GM19463 (cell line): ENCODE data around the gene METAP1.
"Not testable (repeated sequence)": the region's sequence is repeated elsewhere in the genome, so short reads cannot be mapped to it uniquely, and the experiment has no call there.

Experiments used
- ATAC-seq: cut with Tn5 transposase; IDR thresholded peaks from one replicate; pipeline ENCODE4 v1.9.1; 2021; ENCODE audit warnings: mild to moderate bottlenecking, moderate library complexity; ENCODE audit not compliant: unreplicated experiment

Gene METAP1

DNA sequence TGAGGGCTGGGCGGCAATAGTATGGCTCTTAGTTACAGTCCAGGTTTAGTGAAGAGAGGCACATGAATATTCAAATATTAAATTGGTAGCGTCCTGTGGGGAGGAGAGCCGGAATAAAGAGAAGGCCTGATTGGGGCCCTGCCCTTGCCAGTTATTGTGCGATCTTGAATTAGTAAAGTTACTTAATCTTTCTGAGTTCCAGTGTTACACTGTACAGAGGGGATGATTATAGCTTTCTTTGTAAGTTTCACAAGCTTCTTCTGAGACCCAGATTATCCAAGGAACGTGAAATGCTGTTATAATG is 1.2 kb downstream of the METAP1 start:
- no peak for ATAC-seq

DNA sequence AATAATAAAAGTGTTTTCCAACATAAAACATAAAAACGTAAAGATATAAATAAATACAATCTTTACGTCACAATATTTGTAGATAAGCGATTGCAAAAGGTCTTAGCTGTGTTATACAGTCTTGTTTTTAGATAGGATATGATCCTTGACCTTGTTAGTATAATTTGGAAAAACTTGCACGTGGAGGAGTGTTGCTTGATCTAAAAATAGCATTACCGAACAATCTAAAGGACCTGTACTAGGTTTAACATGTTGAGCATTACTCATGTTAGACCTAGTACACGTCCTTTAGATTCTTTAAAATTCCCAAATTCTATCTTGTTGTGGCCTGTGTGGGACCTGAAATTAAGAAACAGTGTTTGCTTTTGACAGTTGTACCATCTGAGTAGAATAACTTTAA is 1.6 kb downstream of the METAP1 start:
- ATAC-seq = no peak

DNA sequence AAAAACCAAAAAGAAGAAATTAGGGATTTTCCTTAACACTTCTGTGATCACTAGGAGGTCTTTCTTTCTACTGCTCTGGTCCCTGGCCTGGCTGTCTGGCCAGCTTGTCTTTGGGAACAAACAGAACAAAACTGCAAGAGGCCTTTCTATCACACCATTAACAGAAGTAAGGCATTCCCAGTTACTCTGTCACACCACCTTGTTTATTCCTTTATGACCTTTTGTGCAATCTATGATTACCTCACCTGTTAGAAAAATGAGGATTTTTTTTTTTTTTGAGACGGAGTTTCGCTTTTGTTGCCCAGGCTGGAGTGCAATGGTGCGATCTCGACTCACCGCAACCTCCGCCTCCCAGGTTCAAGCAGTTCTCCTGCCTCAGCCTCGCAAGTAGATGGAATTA is 3.0 kb downstream of the METAP1 start:
- no peak for ATAC-seq

DNA sequence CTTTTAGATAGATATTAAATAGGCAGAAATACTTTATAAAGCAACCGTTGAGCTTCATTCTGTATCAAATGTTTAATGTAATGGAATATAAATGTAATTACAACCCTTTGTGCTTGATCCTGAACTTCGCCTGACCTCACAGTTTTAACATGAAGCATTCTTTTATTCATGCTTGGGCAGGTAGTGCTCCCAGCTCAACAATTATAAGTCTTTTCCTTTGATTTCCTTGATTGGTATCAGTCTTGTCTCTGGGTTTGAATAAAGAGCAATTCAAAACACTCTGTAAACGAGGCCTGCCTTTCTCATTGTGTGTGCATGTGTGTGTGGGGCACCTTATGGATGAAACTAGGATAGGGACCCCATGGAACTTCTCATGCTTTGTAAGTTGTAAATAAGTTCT is 6.8 kb downstream of the METAP1 start:
- ATAC-seq = no peak

DNA sequence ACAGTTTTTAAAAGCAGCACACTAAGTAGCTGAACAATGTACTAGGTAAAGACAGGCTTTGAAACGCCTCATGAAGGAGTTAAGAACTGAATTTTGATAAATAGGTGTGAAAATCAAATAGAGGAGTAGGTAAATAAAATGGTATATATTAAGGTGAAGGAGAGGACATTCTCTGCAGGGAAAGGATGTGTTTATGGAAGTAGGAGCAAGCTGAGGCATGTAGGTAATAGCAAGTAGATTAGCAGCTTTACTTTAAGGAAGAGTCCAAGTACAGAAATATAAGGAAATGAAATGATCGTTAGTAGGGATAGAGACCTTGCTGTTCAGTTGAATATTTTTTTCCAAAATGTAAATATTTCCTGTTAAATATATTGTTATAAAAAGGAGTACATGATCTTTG is 12.5 kb downstream of the METAP1 start:
- ATAC-seq = no peak

GRCh38 chr4:99011910-99012309 is 16.4 kb downstream of the METAP1 start:
- ATAC-seq = no peak

- ATAC-seq = no peak
Observed at GRCh38 chr4:99013402-99013843, 17.9 kb downstream of the METAP1 start.

- ATAC-seq = no peak
Observed at GRCh38 chr4:99013884-99014523, 18.5 kb downstream of the METAP1 start.

- no peak for ATAC-seq
Observed at GRCh38 chr4:99021386-99021785, 25.9 kb downstream of the METAP1 start.

DNA sequence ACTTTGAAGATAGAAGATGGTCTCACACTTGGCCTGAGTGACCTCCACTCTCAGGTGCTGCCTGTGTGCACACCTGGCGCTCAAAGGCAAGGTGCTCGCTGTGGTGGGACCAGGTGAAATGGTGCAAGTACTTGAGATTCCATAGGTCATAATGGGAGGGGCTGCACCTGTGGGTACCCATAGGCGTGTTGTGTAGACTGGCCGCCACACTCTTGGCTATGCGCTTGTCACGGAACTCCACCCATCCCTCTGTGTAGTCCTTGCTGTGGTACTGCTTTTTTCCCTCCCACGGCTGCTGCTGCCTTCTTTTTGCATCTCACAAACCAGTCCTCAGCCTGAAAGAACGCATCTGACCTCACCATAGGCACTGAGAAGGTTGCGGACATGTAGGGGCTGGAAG is 27.0 kb downstream of the METAP1 start:
- ATAC-seq = no peak

DNA sequence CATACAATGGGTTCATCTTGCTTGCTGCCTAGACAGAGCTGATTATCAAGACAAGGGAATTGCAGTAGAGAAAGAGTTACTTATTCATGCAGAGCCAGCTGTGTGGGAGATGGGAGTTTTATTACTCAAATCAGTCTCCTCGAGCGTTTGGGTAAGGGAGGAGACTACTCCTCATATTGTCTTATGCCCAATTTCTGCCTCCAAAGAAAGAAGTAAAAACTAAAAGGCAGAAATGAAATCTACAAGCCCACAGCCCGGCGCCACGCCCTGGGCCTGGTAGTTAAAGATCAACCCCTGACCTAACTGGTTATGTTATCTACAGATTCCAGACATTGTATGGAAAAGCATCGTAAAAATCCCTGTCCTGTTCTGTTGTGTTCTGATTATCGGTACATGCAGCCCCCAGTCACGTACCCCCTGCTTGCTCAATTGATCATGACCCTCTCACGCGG is 28.3 kb downstream of the METAP1 start:
- not testable (repeated sequence) for ATAC-seq

GRCh38 chr4:99024481-99025275 is 29.2 kb downstream of the METAP1 start:
- ATAC-seq = no peak

GRCh38 chr4:99025506-99025905 is 30.0 kb downstream of the METAP1 start:
- ATAC-seq = no peak

GRCh38 chr4:99027304-99027703 is 31.8 kb downstream of the METAP1 start:
- ATAC-seq = no peak

- ATAC-seq = peak; percentile 73
Observed at GRCh38 chr4:99028187-99028586, 32.7 kb downstream of the METAP1 start.

DNA sequence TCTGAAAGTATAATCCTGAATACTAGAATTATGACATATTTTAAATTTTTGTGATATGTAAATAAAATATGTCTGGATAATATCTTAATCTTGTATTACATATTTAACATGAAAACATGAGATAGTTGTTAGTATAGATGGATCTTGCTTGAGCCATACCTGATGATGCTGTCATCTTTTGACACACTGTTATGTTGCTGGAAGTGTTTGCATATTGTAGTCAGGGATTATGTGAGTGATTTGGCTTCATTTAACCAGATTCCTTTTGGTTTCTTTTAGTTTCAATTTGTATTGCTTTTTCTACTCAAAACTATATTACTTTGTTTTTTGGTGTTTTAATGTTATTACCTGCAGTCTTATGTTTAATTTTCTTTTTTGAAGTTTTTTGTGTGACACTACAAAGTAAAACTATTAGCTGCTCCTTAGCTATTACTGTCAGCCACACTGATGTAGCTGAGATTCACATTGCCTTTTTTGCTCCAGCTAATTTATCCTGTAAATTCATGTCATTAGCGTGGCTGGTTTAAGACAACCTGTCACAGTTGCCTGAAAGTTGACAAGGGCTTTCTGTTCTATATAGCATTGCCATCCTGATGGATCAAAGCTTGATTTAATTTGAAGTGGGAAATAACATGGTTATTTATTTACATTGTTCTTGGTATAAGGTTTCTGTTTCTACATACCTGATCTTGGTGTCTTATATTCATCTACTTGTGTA is 33.7 kb downstream of the METAP1 start:
- ATAC-seq = no peak

GRCh38 chr4:99029852-99030251 is 34.3 kb downstream of the METAP1 start:
- no peak for ATAC-seq

GRCh38 chr4:99033956-99034355 is 38.4 kb downstream of the METAP1 start:
- no peak for ATAC-seq

- ATAC-seq = no peak
Observed at GRCh38 chr4:99038213-99038612, 42.7 kb downstream of the METAP1 start.

DNA sequence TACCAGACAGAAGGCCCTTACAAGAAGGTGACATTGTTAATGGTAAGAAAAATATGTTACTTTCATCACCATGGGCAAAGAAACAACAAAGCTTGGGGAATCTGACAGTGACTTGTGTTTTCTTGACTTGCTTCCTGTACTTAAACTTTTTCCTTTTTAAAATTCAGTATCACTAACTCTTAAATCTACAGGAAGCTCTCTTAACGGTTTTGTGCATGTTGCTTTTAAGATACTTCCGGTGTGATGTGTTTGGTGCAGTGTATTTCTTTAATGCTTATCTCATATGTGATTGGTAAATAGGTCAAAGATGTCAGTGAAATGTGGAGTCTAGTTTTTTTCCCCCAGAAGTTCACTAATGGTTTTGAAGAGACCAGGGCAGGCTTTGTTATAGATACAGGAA is 47.8 kb downstream of the METAP1 start:
- no peak for ATAC-seq

- no peak for ATAC-seq
Observed at GRCh38 chr4:99047710-99048109, 52.2 kb downstream of the METAP1 start.

GRCh38 chr4:99052902-99053301 is 57.4 kb downstream of the METAP1 start:
- ATAC-seq = no peak
